Endothelial cell of umbilical vein (primary cell): ENCODE data around the gene GIMAP8. TPM values are rescaled to one million over a fixed set of nuclear protein-coding genes. Genes with fewer than 3 reads are reported as not detected.

Source experiments
- BruUV-seq: library from RNA; stranded (reverse); fragments of 400-500 nt; replicated peaks from 2 replicates; lab custom pipeline; 2021; lab: Mats Ljungman, UMichigan
- CTCF ChIA-PET: fragments of 300-600, 350-600 bp; sonication (Branson Sonifier 250); formaldehyde crosslinking; loops from one replicate; lab custom pipeline; 2021; ENCODE audit warnings: antibody characterized with exemption, inconsistent platforms; lab: Charles Lee
- POLR2A ChIA-PET: fragments of 300-600, 350-600 bp; sonication (Branson Sonifier 250); formaldehyde crosslinking; loops from one replicate; lab custom pipeline; 2021; ENCODE audit warnings: antibody characterized with exemption, inconsistent platforms; lab: Charles Lee
- DNase-seq: peaks from one replicate; pipeline ENCODE4 v3.0.0-alpha.2; 2011; ENCODE audit warnings: low read depth, low spot score
- FAIRE-seq: peaks from 2 replicates; lab custom pipeline; 2011; peaks lifted over from hg19 to GRCh38; lab: Jason Lieb, UNC
- H2AFZ ChIP-seq: 2 replicates; pipeline ENCODE4 v1.6.0; 2012; ENCODE audit warnings: low read depth, low read length, control low read depth, inconsistent platforms
- H3K27ac ChIP-seq: 2 replicates; pipeline ENCODE4 v1.5.1; 2011; ENCODE audit warnings: low read depth, mild to moderate bottlenecking, control low read depth, low read length, moderate library complexity; ENCODE audit not compliant: insufficient read depth
- H3K27me3 ChIP-seq, 2 experiments: 2 replicates each; pipeline versions ENCODE4 v1.6.0 to v1.6.1; 2011; ENCODE audit warnings: low read length in 2 of 2, mixed read lengths in 1 of 2; ENCODE audit not compliant: control insufficient read depth in 2 of 2, insufficient read depth in 2 of 2
- H3K36me3 ChIP-seq, 2 experiments: 2 replicates in 1 of 2; 3 replicates in 1 of 2; pipeline ENCODE4 v1.5.1; 2011; ENCODE audit warnings: low read length in 2 of 2, mild to moderate bottlenecking in 1 of 2, moderate library complexity in 1 of 2; ENCODE audit not compliant: control insufficient read depth in 2 of 2, insufficient read depth in 2 of 2; ENCODE audit errors: extremely low read depth in 1 of 2
- H3K4me1 ChIP-seq: 3 replicates; pipeline ENCODE4 v1.5.1; 2011; ENCODE audit warnings: mild to moderate bottlenecking, low read length; ENCODE audit not compliant: control insufficient read depth, insufficient read depth; ENCODE audit errors: extremely low read depth
- H3K4me2 ChIP-seq: 2 replicates; pipeline ENCODE4 v1.6.1; 2011; ENCODE audit warnings: low read length, control low read depth, mixed read lengths; ENCODE audit not compliant: insufficient read depth
- H3K4me3 ChIP-seq, 3 experiments: fragments of 200-600 bp in 1 of 3; sonication (generic), shearing (Covaris generic) in 1 of 3; replicated peaks in 1 of 3; 2 replicates each; pipeline ENCODE4 v1.5.1; 2011 to 2016; ENCODE audit warnings: control low read depth in 3 of 3, low read length in 3 of 3, mild to moderate bottlenecking in 2 of 3, inconsistent platforms in 1 of 3, low read depth in 1 of 3, moderate library complexity in 1 of 3; ENCODE audit not compliant: insufficient read depth in 1 of 3
- H3K79me2 ChIP-seq: 2 replicates; pipeline ENCODE4 v1.6.0; 2012; ENCODE audit warnings: low read length, inconsistent platforms; ENCODE audit not compliant: control insufficient read depth, insufficient read depth
- H3K9ac ChIP-seq: replicated peaks from 2 replicates; pipeline ENCODE3; 2011; ENCODE audit warnings: low read length, control low read depth; ENCODE audit not compliant: insufficient read depth; ENCODE audit errors: extremely low read depth
- H3K9me1 ChIP-seq: replicated peaks from 3 replicates; pipeline ENCODE4 v1.6.0; 2011; ENCODE audit warnings: mild to moderate bottlenecking, low read length; ENCODE audit not compliant: control insufficient read depth, insufficient read depth; ENCODE audit errors: extremely low read depth
- H3K9me3 ChIP-seq: replicated peaks from 2 replicates; pipeline ENCODE4 v1.5.1; 2012; ENCODE audit warnings: low read length, inconsistent platforms; ENCODE audit not compliant: control insufficient read depth, insufficient read depth
- H4K20me1 ChIP-seq: replicated peaks from 2 replicates; pipeline ENCODE3; 2011; ENCODE audit warnings: mild to moderate bottlenecking, low read length; ENCODE audit not compliant: control insufficient read depth, insufficient read depth; ENCODE audit errors: extremely low read depth
- EZH2 ChIP-seq: IDR thresholded peaks from 2 replicates; pipeline ENCODE4 v1.6.1; 2012; ENCODE audit warnings: borderline replicate concordance, low read depth, mild to moderate bottlenecking, moderate library complexity, low read length, inconsistent platforms; ENCODE audit not compliant: severe bottlenecking
- FOS ChIP-seq: IDR thresholded peaks from 2 replicates; pipeline ENCODE4 v1.6.1; 2011; ENCODE audit warnings: mild to moderate bottlenecking, low read length, moderate library complexity, borderline replicate concordance; ENCODE audit not compliant: insufficient read depth
- GATA2 ChIP-seq: IDR thresholded peaks from 2 replicates; pipeline ENCODE4 v1.7.0; 2011; ENCODE audit warnings: low read depth, mild to moderate bottlenecking, moderate library complexity, mixed read lengths, low read length; ENCODE audit not compliant: insufficient read length, insufficient read depth
- JUN ChIP-seq: IDR thresholded peaks from 2 replicates; pipeline ENCODE4 v1.6.1; 2011; ENCODE audit warnings: borderline replicate concordance, low read depth; ENCODE audit not compliant: insufficient read length, insufficient read depth
- MYC ChIP-seq: IDR thresholded peaks from one replicate; pipeline ENCODE4 v1.6.1; 2011; ENCODE audit warnings: mild to moderate bottlenecking, low read depth, low read length
- POLR2A ChIP-seq: IDR thresholded peaks from 2 replicates; pipeline ENCODE4 v1.6.1; 2012; ENCODE audit warnings: low read depth, mild to moderate bottlenecking, control low read depth, low read length
- POLR2AphosphoS5 ChIP-seq: IDR thresholded peaks from 2 replicates; pipeline ENCODE4 v1.6.1; 2012; ENCODE audit warnings: low read depth, mild to moderate bottlenecking, control low read depth, low read length, moderate library complexity; ENCODE audit not compliant: insufficient read depth
- dilution Hi-C: fragments of 300-500 bp; cut with MboI; formaldehyde crosslinking; loops from one replicate; pipeline ENCODE4 v1.15.0; 2019; ENCODE audit warnings: low sequenced_read_pairs; ENCODE audit not compliant: extremely low pct_ligation_motif_present
- intact Hi-C: fragments of 100-400 bp; cut with micrococcal nuclease; formaldehyde crosslinking; loops from one replicate; pipeline ENCODE4 v1.10.0; 2022
- polyA plus RNA-seq, 4 experiments: library from polyadenylated mRNA; depleted of rRNA in 3 of 4; stranded (reverse) in 3 of 4; unstranded in 1 of 4; fragments of >200 nt; gene quantifications; 2 replicates each; pipeline versions ENCODE4 v1.2.1 to v1.2.3, GENCODE V29; 2011 to 2012; ENCODE audit warnings: missing spikeins in 1 of 4
- total RNA-seq: library from RNA; stranded (reverse); gene quantifications from 2 replicates; pipeline ENCODE4 v1.2.3, GENCODE V29; 2021
- TF ChIP-seq, protein P1 (sequence below), 2 donors: IDR thresholded peaks; 1 replicate in 1 of 2; 2 replicates in 1 of 2; pipeline ENCODE4 v1.5.1; 2011; ENCODE audit warnings: low read length in 2 of 2, mild to moderate bottlenecking in 2 of 2, moderate library complexity in 2 of 2, control low read depth in 1 of 2, inconsistent platforms in 1 of 2, low read depth in 1 of 2; ENCODE audit not compliant: insufficient read depth in 1 of 2; ENCODE audit errors: extremely low read depth in 1 of 2
- TF ChIP-seq, protein P2 (sequence below): IDR thresholded peaks from 2 replicates; pipeline ENCODE4 v1.6.1; 2011; ENCODE audit not compliant: insufficient read depth, insufficient read length

The GIMAP8 gene
- total and polyA plus RNA-seq, 2 donors (not counting 3 experiments of a cell fraction or from before 2014, with no cell fraction given) = 32.2 to 71.8 TPM

DNA sequence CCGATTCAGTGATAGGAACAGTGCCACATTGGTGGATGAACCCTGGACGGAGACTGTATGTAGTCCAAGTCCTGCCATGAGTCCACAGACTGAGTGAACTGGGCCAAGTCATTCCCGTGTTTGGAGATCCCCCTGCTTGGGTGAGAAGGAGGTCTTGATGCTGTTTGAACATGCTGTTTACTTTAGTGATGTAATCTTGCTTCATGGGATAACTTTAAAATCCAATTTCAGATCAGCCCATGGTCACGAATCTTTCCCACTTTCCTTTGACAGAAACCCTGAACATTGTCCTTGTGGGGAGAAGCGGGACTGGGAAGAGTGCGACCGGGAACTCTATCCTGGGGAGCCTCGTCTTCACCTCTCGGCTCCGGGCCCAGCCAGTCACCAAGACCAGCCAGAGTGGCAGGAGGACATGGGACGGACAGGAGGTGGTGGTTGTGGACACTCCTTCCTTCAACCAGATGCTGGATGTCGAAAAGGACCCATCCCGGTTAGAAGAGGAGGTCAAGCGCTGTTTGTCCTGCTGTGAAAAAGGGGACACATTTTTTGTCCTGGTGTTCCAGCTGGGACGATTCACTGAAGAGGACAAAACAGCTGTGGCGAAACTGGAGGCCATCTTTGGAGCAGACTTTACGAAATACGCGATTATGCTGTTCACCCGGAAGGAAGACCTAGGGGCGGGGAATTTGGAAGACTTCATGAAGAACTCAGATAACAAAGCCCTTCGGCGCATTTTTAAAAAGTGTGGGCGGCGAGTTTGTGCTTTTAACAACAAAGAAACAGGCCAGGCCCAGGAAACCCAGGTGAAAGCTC, 26.6 kb downstream of the GIMAP8 start:
- H3K4me2 ChIP-seq = no peak overlapping the region
- H3K9me1 ChIP-seq = no peaks in the 10 kb centered on the region
- no peak overlapping the region for H3K4me3 ChIP-seq
- intact Hi-C loops = no loop called here
- FAIRE-seq (no peak), DNase-seq (no peak)
- CTCF ChIA-PET = no interaction called here
- TF ChIP-seq FOS = no peak
- TF ChIP-seq, protein P1, sequence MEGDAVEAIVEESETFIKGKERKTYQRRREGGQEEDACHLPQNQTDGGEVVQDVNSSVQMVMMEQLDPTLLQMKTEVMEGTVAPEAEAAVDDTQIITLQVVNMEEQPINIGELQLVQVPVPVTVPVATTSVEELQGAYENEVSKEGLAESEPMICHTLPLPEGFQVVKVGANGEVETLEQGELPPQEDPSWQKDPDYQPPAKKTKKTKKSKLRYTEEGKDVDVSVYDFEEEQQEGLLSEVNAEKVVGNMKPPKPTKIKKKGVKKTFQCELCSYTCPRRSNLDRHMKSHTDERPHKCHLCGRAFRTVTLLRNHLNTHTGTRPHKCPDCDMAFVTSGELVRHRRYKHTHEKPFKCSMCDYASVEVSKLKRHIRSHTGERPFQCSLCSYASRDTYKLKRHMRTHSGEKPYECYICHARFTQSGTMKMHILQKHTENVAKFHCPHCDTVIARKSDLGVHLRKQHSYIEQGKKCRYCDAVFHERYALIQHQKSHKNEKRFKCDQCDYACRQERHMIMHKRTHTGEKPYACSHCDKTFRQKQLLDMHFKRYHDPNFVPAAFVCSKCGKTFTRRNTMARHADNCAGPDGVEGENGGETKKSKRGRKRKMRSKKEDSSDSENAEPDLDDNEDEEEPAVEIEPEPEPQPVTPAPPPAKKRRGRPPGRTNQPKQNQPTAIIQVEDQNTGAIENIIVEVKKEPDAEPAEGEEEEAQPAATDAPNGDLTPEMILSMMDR (IDR thresholded peaks at IDR 0.05; ENCODE audit: extremely low read depth in 1 of 2, insufficient read depth in 1 of 2, low read depth in 1 of 2, low read length in 2 of 2) = no peak
- no peak for TF ChIP-seq EZH2
- TF ChIP-seq POLR2AphosphoS5 = no peak
- no peak for TF ChIP-seq MYC
- TF ChIP-seq JUN = no peak
- TF ChIP-seq, protein P2, sequence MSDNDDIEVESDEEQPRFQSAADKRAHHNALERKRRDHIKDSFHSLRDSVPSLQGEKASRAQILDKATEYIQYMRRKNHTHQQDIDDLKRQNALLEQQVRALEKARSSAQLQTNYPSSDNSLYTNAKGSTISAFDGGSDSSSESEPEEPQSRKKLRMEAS = no peak
- TF ChIP-seq GATA2 = no peak
- TF ChIP-seq POLR2A = no peak
- dilution Hi-C loops = no loop called here
- no peaks in the 10 kb centered on the region for H4K20me1 ChIP-seq
- peaks cover 2% of the 10 kb centered on the region for H3K4me1 ChIP-seq
- no peaks in the 10 kb centered on the region for H3K27me3 ChIP-seq
- no peak overlapping the region for H3K9ac ChIP-seq
- no peak overlapping the region for H3K27ac ChIP-seq
- H3K9me3 ChIP-seq = no peaks in the 10 kb centered on the region
- peaks cover 18 to 61% of the 10 kb centered on the region in 2 experiments for H3K36me3 ChIP-seq
- peaks cover 3% of the 10 kb centered on the region for H3K79me2 ChIP-seq
- no TSS peak for BruUV-seq
- POLR2A ChIA-PET = no interaction called here
- H2AFZ ChIP-seq = no peak overlapping the region
